GM21390 (cell line): ENCODE results near the gene ZBTB7C.

ENCODE experiments used
- ATAC-seq: cut with Tn5 transposase; IDR thresholded peaks from one replicate; pipeline ENCODE4 v1.9.1; 2021; ENCODE audit not compliant: unreplicated experiment

ZBTB7C gene

GRCh38 chr18:48153613-48154481, 255.3 kb downstream of the ZBTB7C start:
- ATAC-seq = no peak

GRCh38 chr18:48152549-48152948, 256.6 kb downstream of the ZBTB7C start:
- no peak for ATAC-seq

- no peak for ATAC-seq
These were observed 257.6 kb downstream of the ZBTB7C start for GRCh38 chr18:48151421-48152065.

- no peak for ATAC-seq
These were observed 260.0 kb downstream of the ZBTB7C start for GRCh38 chr18:48149020-48149685.

- no peak for ATAC-seq
These were observed 266.2 kb downstream of the ZBTB7C start for GRCh38 chr18:48142994-48143393.

- ATAC-seq = no peak
These were observed 266.8 kb downstream of the ZBTB7C start for GRCh38 chr18:48142353-48142752.

- ATAC-seq = no peak
These were observed 268.5 kb downstream of the ZBTB7C start for GRCh38 chr18:48140731-48141130.

- ATAC-seq = no peak
These were observed 269.5 kb downstream of the ZBTB7C start for GRCh38 chr18:48139431-48140347.

- no peak for ATAC-seq
These were observed 270.3 kb downstream of the ZBTB7C start for GRCh38 chr18:48138660-48139430.

- ATAC-seq = no peak
These were observed 271.0 kb downstream of the ZBTB7C start for GRCh38 chr18:48138210-48138609.

- no peak for ATAC-seq
These were observed 271.7 kb downstream of the ZBTB7C start for GRCh38 chr18:48137374-48138081.

- ATAC-seq = no peak
These were observed 272.3 kb downstream of the ZBTB7C start for GRCh38 chr18:48136827-48137373.

- no peak for ATAC-seq
These were observed 272.9 kb downstream of the ZBTB7C start for GRCh38 chr18:48136051-48136826.

- no peak for ATAC-seq
These were observed 273.7 kb downstream of the ZBTB7C start for GRCh38 chr18:48135436-48135966.

- no peak for ATAC-seq
These were observed 274.6 kb downstream of the ZBTB7C start for GRCh38 chr18:48134609-48135008.

GRCh38 chr18:48133671-48134251, 275.4 kb downstream of the ZBTB7C start:
- no peak for ATAC-seq

GRCh38 chr18:48132797-48133655, 276.2 kb downstream of the ZBTB7C start:
- no peak for ATAC-seq
